ENCODE data around the gene NDN. TPM values are rescaled to one million over a fixed set of nuclear protein-coding genes. Genes with fewer than 3 reads are reported as not detected.

Gene NDN
- total and polyA plus RNA-seq, 7 donors = 6.1 to 28.0 (median 11.7) TPM

DNA sequence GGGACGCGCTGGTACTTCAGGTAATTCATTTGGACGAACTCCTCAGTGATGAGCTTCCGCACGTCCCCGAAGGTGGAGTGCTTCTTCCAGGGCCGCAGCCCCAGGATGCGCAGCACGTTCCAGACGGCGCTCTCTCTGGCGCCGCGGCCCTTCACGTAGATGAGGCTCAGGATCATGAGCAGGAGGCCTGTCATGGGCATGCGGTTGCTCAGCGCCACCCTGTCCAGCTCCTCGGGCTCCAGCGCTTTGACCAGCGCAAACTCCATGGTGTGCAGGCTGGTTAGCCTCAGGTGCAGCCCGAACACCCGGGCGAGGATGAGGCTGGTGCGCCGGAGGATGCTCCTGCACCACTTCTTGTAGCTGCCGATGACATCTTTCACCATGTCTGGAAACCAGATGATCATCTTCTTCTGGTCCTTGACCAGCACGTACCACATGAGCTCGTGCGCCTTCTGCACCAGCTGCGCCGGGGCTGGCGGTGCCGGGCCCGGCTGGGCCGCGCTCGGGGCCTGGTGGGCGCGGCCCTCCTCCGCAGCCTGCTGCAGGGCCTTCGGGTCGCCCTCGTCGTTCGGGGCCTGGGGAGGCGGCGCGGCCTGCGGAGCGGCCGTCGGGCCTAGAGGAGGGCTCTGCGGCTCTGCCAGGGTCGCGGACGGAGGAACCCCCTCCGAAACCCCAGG, 501 bp downstream of the NDN start:
- TF ChIP-seq, protein P1, sequence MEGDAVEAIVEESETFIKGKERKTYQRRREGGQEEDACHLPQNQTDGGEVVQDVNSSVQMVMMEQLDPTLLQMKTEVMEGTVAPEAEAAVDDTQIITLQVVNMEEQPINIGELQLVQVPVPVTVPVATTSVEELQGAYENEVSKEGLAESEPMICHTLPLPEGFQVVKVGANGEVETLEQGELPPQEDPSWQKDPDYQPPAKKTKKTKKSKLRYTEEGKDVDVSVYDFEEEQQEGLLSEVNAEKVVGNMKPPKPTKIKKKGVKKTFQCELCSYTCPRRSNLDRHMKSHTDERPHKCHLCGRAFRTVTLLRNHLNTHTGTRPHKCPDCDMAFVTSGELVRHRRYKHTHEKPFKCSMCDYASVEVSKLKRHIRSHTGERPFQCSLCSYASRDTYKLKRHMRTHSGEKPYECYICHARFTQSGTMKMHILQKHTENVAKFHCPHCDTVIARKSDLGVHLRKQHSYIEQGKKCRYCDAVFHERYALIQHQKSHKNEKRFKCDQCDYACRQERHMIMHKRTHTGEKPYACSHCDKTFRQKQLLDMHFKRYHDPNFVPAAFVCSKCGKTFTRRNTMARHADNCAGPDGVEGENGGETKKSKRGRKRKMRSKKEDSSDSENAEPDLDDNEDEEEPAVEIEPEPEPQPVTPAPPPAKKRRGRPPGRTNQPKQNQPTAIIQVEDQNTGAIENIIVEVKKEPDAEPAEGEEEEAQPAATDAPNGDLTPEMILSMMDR (IDR thresholded peaks at IDR 0.05) = no peak
- Histone ChIP-seq H3K36me3 (ENCODE audit: insufficient read depth in 1 of 2, low read depth in 1 of 2) (no peaks in the 10 kb centered on the region), H3K4me1 (no peaks in the 10 kb centered on the region), H3K9me3 (no peaks in the 10 kb centered on the region), H3K4me3 (peak overlapping the region; percentile 63), H3K27me3 (ENCODE audit: insufficient read depth in 3 of 3, low read length in 2 of 3) (no peaks in the 10 kb centered on the region), H3K27ac (no peak overlapping the region)
- 32 to 39% (median 33%) methylated on average over 54 to 57 of the region's 57 CpGs for WGBS, 3 donors
- ATAC-seq (peak in 1 of 4 donors; percentile 36), DNase-seq (no peak)
- intact Hi-C loops (cut with DNase I) = no loop called here

DNA sequence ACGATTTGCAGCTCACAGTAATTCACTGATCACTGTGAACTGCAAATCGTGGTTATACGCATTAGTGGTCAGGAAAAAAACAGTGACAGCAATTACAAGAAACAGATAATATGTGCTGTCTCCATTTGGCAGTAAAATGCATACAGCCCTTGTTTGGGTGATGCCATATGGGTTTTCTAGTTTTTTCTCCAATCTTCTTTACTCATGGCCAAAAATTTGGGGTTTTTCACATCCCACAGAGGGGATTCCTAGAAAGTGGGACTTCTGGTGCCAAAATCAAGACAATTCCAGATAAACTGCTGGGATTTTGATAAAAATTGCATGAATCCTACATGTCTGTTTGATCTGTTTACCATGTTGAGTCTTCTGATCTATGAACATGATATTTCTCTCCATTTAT, 15.6 kb downstream of the NDN start:
- DNase-seq (no peak), ATAC-seq (no peak)
- Histone ChIP-seq H3K27ac (no peak overlapping the region), H3K4me3 (no peak overlapping the region), H3K4me1 (no peaks in the 10 kb centered on the region), H3K9me3 (no peaks in the 10 kb centered on the region), H3K27me3 (ENCODE audit: insufficient read depth in 3 of 3, low read length in 2 of 3) (no peaks in the 10 kb centered on the region), H3K36me3 (ENCODE audit: insufficient read depth in 1 of 2, low read depth in 1 of 2) (no peaks in the 10 kb centered on the region)
- intact Hi-C loops (cut with DNase I) = no loop called here
- 39 to 55% (median 50%) methylated on average over 3 of the region's 3 CpGs for WGBS, 3 donors
- TF ChIP-seq, protein P1 (IDR thresholded peaks at IDR 0.05) = no peak

DNA sequence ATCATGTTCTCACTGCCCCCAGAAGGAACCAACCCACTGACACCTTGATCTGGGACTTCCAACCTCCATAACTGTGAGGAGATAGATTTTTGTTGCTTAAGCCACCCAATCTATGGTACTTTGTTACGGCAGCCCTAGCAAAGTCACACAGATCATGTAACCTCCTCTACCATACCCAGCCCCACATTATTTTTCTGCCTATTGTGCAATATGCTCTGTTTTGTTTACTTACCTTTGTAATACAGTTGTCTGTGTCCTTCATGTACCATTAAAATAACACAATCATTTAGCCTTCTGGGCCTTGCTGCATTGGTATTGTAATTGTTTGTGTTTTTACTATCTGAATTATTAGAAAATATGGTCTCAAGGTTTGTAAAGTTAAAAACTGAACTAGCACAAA, 16.1 kb downstream of the NDN start:
- Histone ChIP-seq H3K27ac (no peak overlapping the region), H3K4me1 (no peaks in the 10 kb centered on the region), H3K4me3 (no peak overlapping the region), H3K27me3 (ENCODE audit: insufficient read depth in 3 of 3, low read length in 2 of 3) (no peaks in the 10 kb centered on the region), H3K9me3 (no peaks in the 10 kb centered on the region), H3K36me3 (ENCODE audit: insufficient read depth in 1 of 2, low read depth in 1 of 2) (no peaks in the 10 kb centered on the region)
- intact Hi-C loops (cut with DNase I) = no loop called here
- TF ChIP-seq, protein P1 (IDR thresholded peaks at IDR 0.05) = no peak
- DNase-seq (no peak), ATAC-seq (no peak)
- 77 to 80% (median 79%) methylated on average over 1 of the region's 1 CpG for WGBS, 3 donors

DNA sequence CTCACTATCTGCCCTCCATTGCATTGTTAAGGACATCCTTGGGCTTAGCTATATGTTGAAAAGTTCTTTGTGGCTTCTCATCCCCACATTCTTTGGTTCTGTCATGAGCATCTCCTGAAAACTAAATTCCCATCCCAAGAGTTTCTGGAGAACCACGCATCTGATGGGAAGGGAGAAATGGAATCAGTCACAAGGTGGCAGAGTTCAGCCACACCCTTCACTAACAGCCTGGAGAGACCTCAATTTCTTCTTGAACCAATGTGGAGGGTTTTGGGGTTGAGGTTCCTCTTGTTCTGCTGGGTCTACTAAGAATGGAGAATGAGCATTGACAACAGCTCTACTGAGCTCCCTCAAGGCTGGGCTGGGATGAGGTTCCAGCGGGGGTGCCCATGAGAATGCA, 23.9 kb downstream of the NDN start:
- Histone ChIP-seq H3K36me3 (ENCODE audit: insufficient read depth in 1 of 2, low read depth in 1 of 2) (no peaks in the 10 kb centered on the region), H3K9me3 (no peaks in the 10 kb centered on the region), H3K27me3 (ENCODE audit: insufficient read depth in 3 of 3, low read length in 2 of 3) (no peaks in the 10 kb centered on the region), H3K4me1 (no peaks in the 10 kb centered on the region), H3K27ac (no peak overlapping the region), H3K4me3 (no peak overlapping the region)
- no peak for ATAC-seq
- intact Hi-C loops (cut with DNase I) = no loop called here
- WGBS, 3 donors = 49 to 61% (median 52%) methylated on average over 2 of the region's 2 CpGs
- TF ChIP-seq, protein P1 (IDR thresholded peaks at IDR 0.05) = no peak
- DNase-seq = no peak

Measured in psoas muscle (tissue), 8 donors.